Measurements from ENCODE around the gene SMTN. TPM values are rescaled to one million over a fixed set of nuclear protein-coding genes. Genes with fewer than 3 reads are reported as not detected.

SMTN gene
- total RNA-seq, 4 donors from 2014 or later, result 173 to 294 (median 253) TPM

- TF ChIP-seq CTCF (IDR thresholded peaks at IDR 0.05) (peak in 1 of 5 experiments; percentile 14), EP300 (IDR thresholded peaks at IDR 0.05) (no peak), POLR2A (IDR thresholded peaks at IDR 0.05) (no peak)
- peaks cover 0 to 81% (median 68%) of the 10 kb centered on the region in 4 donors for H3K4me1 ChIP-seq
- no peaks in the 10 kb centered on the region for H3K27me3 ChIP-seq
- peaks cover 0 to 29% (median 0%) of the 10 kb centered on the region in 3 donors for H3K36me3 ChIP-seq
- peak overlapping the region; percentile 89 to 99 (median 98) for H3K27ac ChIP-seq
- H3K4me3 ChIP-seq, result peak overlapping the region; percentile 45 to 66 (median 64)
- 3 to 6% methylated on average over 12 to 13 of the region's 13 CpGs for WGBS, 2 donors
- H3K9me3 ChIP-seq, result no peaks in the 10 kb centered on the region
- no peak for DNase-seq (ENCODE audit: low spot score in 2 of 2)
Observed at GRCh38 chr22:31085493-31085824, 4.3 kb downstream of the SMTN start.

- DNase-seq (ENCODE audit: low spot score in 2 of 2), result no peak
- WGBS, 2 donors, result 40 to 70% methylated on average over 2 of the region's 3 CpGs
- Histone ChIP-seq H3K27ac (peak overlapping the region; percentile 89 to 99 (median 98)), H3K9me3 (no peaks in the 10 kb centered on the region), H3K27me3 (no peaks in the 10 kb centered on the region), H3K36me3 (peaks cover 0 to 34% (median 3%) of the 10 kb centered on the region in 3 donors), H3K4me1 (peaks cover 0 to 77% (median 68%) of the 10 kb centered on the region in 4 donors), H3K4me3 (peak overlapping the region in 3 of 4 donors; percentile 45 to 66 (median 61))
- TF ChIP-seq POLR2A (IDR thresholded peaks at IDR 0.05) (no peak), CTCF (IDR thresholded peaks at IDR 0.05) (no peak), EP300 (IDR thresholded peaks at IDR 0.05) (no peak)
Observed at GRCh38 chr22:31085928-31086327, 4.8 kb downstream of the SMTN start.

- H3K4me1 ChIP-seq, result peaks cover 0 to 77% (median 68%) of the 10 kb centered on the region in 4 donors
- TF ChIP-seq POLR2A (IDR thresholded peaks at IDR 0.05) (no peak), EP300 (IDR thresholded peaks at IDR 0.05) (no peak), CTCF (IDR thresholded peaks at IDR 0.05) (no peak)
- no peaks in the 10 kb centered on the region for H3K9me3 ChIP-seq
- no peak overlapping the region for H3K4me3 ChIP-seq
- whole genome bisulfite sequencing, 2 donors, result 47 to 67% methylated on average over 8 of the region's 8 CpGs
- DNase-seq (ENCODE audit: low spot score in 2 of 2), result no peak
- H3K27me3 ChIP-seq, result no peaks in the 10 kb centered on the region
- H3K27ac ChIP-seq, result peak overlapping the region; percentile 89 to 99 (median 98)
- H3K36me3 ChIP-seq, result peaks cover 4 to 43% (median 9%) of the 10 kb centered on the region in 3 donors
Observed at GRCh38 chr22:31086703-31087330, 5.7 kb downstream of the SMTN start.

- Histone ChIP-seq H3K27ac (peak overlapping the region; percentile 89 to 99 (median 98)), H3K4me3 (peak overlapping the region in 3 of 4 donors; percentile 19 to 42 (median 26)), H3K9me3 (no peaks in the 10 kb centered on the region), H3K4me1 (peaks cover 0 to 77% (median 67%) of the 10 kb centered on the region in 4 donors), H3K36me3 (peaks cover 4 to 52% (median 9%) of the 10 kb centered on the region in 3 donors), H3K27me3 (no peaks in the 10 kb centered on the region)
- DNase-seq (ENCODE audit: low spot score in 2 of 2), result no peak
- 43 to 88% methylated on average over 11 to 21 of the region's 21 CpGs for whole genome bisulfite sequencing, 2 donors
- TF ChIP-seq CTCF (IDR thresholded peaks at IDR 0.05) (peak in 1 of 5 experiments; percentile 31), EP300 (IDR thresholded peaks at IDR 0.05) (peak in 1 of 2 donors; percentile 94), POLR2A (IDR thresholded peaks at IDR 0.05) (peak in 1 of 2 donors; percentile 37)
Observed at GRCh38 chr22:31087744-31088215, 6.7 kb downstream of the SMTN start.

All from tibial nerve (tissue), 4 donors.